Suprapubic skin (tissue), 3 donors: ENCODE results near the gene KLF15.

ENCODE experiments used
- POLR2A ChIP-seq, 2 donors: fragments of 450-650 bp; IDR thresholded peaks; one replicate each; pipeline ENCODE4 v1.6.1; 2017; ENCODE audit warnings: antibody characterized with exemption in 2 of 2, mild to moderate bottlenecking in 2 of 2, moderate library complexity in 2 of 2
- TF ChIP-seq, protein P1 (sequence below), 2 donors: fragments of 200-600 bp in 1 of 2; fragments of 450-650 bp in 1 of 2; sonication (generic) in 1 of 2; IDR thresholded peaks; one replicate each; pipeline ENCODE4 v1.5.1; 2016 to 2019; ENCODE audit warnings: antibody characterized with exemption in 2 of 2, mild to moderate bottlenecking in 1 of 2, moderate library complexity in 1 of 2

GRCh38 chr3:126358816-126359181 lies 1.6 kb upstream of the KLF15 start:
- no peak for TF ChIP-seq POLR2A (IDR thresholded peaks at IDR 0.05)
- TF ChIP-seq, protein P1, sequence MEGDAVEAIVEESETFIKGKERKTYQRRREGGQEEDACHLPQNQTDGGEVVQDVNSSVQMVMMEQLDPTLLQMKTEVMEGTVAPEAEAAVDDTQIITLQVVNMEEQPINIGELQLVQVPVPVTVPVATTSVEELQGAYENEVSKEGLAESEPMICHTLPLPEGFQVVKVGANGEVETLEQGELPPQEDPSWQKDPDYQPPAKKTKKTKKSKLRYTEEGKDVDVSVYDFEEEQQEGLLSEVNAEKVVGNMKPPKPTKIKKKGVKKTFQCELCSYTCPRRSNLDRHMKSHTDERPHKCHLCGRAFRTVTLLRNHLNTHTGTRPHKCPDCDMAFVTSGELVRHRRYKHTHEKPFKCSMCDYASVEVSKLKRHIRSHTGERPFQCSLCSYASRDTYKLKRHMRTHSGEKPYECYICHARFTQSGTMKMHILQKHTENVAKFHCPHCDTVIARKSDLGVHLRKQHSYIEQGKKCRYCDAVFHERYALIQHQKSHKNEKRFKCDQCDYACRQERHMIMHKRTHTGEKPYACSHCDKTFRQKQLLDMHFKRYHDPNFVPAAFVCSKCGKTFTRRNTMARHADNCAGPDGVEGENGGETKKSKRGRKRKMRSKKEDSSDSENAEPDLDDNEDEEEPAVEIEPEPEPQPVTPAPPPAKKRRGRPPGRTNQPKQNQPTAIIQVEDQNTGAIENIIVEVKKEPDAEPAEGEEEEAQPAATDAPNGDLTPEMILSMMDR (IDR thresholded peaks at IDR 0.05): no peak
